T-helper 1 cell treated with Interleukin-12 subunit alpha and Interleukin-12 subunit beta and Interleukin-4 antibody, amounts not matched to agents 30 μg/mL and 1 μg/mL, for 36 hours (primary cell): Measurements from ENCODE around the gene AJM1.
"Not testable (repeated sequence)": the region's sequence is repeated elsewhere in the genome, so short reads cannot be mapped to it uniquely, and the experiment has no call there.

Source experiments
- H3K27ac Mint-ChIP-seq: one replicate; pipeline ENCODE4 v1.8.0; 2021; ENCODE audit warnings: mild to moderate bottlenecking, mixed read lengths
- H3K27me3 Mint-ChIP-seq: one replicate; pipeline ENCODE4 v1.8.0; 2021; ENCODE audit warnings: low read depth, mixed read lengths
- H3K36me3 Mint-ChIP-seq: one replicate; pipeline ENCODE4 v1.8.0; 2021; ENCODE audit warnings: low read depth, mixed read lengths
- H3K4me1 Mint-ChIP-seq: one replicate; pipeline ENCODE4 v1.8.0; 2021; ENCODE audit warnings: low read depth, mixed read lengths
- H3K4me3 Mint-ChIP-seq: one replicate; pipeline ENCODE4 v1.8.0; 2021; ENCODE audit warnings: mild to moderate bottlenecking, moderate library complexity, mixed read lengths
- H3K9me3 Mint-ChIP-seq: one replicate; pipeline ENCODE4 v1.8.0; 2021; ENCODE audit warnings: mixed read lengths

Gene AJM1

DNA sequence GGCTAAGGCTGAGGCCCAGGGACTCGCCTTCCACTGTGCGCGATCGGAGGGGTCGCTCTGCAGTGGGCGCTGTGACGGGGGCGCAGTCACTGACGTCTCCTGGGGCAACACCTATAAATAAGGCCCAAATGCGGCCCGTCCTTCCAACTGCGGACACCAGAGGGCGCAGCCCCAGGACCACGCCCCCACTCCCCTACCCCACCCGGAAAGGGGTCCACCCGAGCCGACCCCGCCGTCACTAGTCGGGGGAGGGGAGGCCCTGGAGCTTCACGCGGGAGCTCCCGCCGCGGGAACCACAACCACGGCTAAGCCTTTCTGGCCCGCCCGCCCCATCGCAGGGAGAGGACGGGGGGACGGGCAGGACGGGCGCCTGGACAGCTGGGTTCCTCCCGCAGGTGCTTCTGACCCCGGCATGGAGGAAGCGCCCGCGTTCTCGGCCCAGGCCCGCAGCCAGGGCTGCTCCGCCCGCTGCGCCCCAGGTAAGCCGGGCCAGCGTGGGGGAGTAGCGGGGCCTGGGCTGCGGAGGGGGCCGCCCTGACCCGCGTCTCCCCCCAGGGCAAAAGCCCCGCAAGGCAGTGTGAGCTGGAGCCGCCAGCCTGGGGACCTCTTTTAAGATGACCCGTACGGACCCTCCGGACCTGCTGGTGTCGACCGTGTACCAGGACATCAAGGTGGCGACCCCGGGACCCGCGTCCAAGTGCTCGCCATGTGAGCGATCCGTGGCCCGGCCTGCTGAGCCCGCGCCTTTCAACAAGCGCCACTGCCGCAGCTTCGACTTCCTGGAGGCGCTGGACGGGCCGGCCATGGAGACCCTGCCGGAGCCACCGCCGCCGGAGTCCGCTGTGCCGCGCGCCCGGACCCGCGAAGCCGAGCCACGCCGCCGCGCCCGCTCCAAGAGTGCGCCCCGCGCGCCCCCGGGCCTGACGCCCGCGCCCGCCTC is 1.8 kb downstream of the AJM1 start:
- H3K36me3 Mint-ChIP-seq, H3K9me3 Mint-ChIP-seq: not testable (repeated sequence)
- H3K27ac Mint-ChIP-seq = peak overlapping the region; percentile 50
- H3K4me3 Mint-ChIP-seq = peak overlapping the region; percentile 48
- H3K4me1 Mint-ChIP-seq = peaks cover 10% of the 10 kb centered on the region
- H3K27me3 Mint-ChIP-seq = peaks cover 10% of the 10 kb centered on the region

DNA sequence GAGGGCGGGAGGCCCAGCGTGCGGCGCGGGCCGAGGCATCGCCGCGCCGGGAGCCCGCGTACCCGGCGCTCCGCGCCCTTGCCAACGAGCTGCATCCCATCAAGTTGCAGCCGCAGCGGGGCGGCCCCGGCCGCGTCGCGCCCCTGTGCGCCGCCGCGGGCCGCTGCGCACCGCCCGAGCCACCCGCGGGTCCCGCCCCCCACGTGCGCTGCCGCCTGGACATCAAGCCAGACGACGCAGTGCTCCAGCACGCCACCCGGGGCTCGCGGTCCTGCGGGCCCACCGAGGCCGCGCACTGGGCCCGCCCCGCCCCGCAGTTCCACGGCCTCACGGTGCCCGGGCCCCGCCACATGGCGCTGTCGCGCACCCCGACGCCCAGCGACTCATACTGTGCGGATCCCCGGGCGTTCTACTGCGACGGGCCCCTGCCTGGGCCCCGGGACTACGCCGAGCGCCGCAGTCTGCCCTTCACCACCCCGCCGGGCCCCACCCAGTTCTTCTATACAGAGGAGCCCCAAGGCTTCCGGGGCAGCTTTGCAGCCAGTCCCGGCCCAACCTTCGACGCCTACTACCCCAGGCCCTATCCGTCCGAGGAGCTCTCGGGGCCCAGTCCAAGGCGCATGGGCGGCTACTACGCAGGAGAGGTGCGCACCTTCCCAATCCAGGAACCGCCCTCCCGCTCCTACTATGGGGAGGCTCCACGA is 2.6 kb downstream of the AJM1 start:
- H3K36me3 Mint-ChIP-seq = peaks cover 7% of the 10 kb centered on the region
- peaks cover 10% of the 10 kb centered on the region for H3K27me3 Mint-ChIP-seq
- no peaks in the 10 kb centered on the region for H3K9me3 Mint-ChIP-seq
- H3K27ac Mint-ChIP-seq = peak overlapping the region; percentile 36
- peak overlapping the region; percentile 21 for H3K4me3 Mint-ChIP-seq
- peaks cover 12% of the 10 kb centered on the region for H3K4me1 Mint-ChIP-seq

DNA sequence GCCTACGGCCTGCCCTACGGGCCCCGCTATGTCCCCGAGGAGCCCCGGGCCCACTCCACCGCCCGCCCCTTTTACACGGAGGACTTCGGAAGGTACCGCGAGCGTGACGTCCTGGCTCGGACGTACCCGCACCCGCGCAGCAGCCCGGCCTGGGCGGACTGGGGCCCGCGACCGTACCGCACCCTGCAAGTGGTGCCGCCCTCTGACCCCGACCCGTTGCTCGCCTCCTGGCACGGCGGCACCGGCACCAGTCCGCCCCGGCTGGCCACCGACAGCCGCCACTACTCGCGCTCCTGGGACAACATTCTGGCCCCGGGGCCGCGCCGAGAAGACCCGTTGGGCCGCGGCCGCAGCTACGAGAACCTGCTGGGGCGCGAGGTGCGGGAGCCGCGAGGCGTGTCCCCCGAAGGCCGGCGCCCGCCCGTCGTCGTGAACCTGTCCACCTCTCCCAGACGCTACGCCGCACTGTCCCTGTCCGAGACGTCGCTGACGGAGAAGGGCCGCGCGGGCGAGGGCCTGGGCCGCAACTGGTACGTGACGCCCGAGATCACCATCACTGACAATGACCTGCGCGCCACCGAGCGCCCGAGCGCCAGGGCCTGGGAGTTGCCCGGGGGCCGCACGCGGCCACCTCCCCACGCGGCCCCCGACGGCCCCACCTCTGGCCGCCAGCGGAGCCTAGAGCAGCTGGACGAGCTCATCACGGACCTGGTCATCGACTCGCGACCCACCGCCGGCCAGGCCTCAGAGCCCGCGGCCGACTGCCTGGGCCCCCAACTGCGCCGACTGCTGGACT is 3.4 kb downstream of the AJM1 start:
- Mint-ChIP-seq H3K4me1 (peaks cover 9% of the 10 kb centered on the region), H3K9me3 (no peaks in the 10 kb centered on the region), H3K36me3 (peaks cover 5% of the 10 kb centered on the region), H3K27ac (peak overlapping the region; percentile 36), H3K4me3 (peak overlapping the region; percentile 21), H3K27me3 (peaks cover 10% of the 10 kb centered on the region)

DNA sequence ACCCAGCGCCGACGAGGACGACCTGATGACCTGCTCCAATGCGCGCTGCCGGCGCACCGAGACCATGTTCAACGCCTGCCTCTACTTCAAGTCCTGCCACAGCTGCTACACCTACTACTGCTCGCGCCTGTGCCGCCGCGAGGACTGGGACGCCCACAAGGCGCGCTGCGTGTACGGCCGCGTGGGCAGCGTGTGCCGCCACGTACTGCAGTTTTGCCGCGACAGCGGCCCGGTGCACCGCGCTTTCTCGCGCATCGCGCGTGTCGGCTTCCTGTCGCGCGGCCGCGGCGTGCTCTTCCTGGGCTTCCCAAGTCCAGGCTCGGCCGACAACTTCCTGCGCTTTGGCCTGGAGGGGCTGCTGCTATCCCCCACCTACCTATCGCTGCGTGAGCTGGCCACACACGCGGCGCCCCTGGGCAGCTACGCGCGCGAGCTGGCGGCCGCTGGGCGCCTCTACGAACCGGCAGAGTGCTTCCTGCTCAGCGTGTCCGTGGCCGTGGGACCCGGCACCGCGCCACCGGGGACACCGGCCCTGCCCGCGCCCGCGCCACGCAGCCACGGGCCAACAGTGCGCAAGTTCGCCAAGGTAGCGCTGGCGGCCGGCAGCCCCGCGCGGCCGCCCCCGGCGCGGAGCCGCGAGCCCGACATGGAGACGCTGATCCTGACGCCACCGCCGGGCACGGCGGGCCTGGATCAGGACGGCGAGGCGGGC is 4.3 kb downstream of the AJM1 start:
- peaks cover 5% of the 10 kb centered on the region for H3K36me3 Mint-ChIP-seq
- H3K4me1 Mint-ChIP-seq = peaks cover 9% of the 10 kb centered on the region
- peak overlapping the region; percentile 44 for H3K4me3 Mint-ChIP-seq
- H3K27me3 Mint-ChIP-seq = peaks cover 10% of the 10 kb centered on the region
- peak overlapping the region; percentile 79 for H3K27ac Mint-ChIP-seq
- no peaks in the 10 kb centered on the region for H3K9me3 Mint-ChIP-seq

DNA sequence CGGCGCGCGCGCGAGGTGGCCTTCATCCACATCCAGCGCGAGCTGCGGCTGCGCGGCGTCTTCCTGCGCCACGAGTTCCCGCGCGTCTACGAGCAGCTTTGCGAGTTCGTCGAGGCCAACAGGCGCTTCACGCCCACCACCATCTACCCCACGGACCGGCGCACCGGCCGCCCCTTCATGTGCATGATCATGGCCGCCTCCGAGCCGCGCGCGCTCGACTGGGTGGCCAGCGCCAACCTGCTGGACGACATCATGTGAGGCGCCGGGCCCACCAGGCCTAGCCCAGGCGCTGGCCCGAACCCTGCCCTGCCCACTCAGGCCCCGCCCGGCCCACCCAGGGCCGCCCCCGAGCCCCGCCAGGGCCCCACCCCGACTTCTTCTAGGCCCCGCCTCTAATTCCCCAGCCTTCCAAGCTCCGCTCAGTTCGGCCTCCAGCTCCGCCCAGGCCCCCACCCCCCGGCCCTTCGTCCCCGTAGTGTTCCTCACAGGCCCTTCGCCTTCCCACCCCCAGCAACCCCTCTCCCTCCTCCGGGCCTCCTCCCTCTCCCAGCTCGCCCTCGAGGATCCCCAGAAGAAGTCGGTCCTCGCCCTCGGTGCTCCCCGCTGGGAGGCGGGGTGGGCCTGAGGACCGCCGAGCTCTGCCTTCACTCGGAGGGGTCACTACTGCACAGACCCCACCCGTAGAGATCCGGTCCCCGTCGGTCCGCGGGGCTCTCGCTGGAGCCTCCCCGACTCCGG is 5.0 kb downstream of the AJM1 start:
- peaks cover 10% of the 10 kb centered on the region for H3K27me3 Mint-ChIP-seq
- H3K4me1 Mint-ChIP-seq = peaks cover 7% of the 10 kb centered on the region
- peak overlapping the region; percentile 94 for H3K4me3 Mint-ChIP-seq
- H3K9me3 Mint-ChIP-seq = no peaks in the 10 kb centered on the region
- peak overlapping the region; percentile 90 for H3K27ac Mint-ChIP-seq
- peaks cover 5% of the 10 kb centered on the region for H3K36me3 Mint-ChIP-seq

DNA sequence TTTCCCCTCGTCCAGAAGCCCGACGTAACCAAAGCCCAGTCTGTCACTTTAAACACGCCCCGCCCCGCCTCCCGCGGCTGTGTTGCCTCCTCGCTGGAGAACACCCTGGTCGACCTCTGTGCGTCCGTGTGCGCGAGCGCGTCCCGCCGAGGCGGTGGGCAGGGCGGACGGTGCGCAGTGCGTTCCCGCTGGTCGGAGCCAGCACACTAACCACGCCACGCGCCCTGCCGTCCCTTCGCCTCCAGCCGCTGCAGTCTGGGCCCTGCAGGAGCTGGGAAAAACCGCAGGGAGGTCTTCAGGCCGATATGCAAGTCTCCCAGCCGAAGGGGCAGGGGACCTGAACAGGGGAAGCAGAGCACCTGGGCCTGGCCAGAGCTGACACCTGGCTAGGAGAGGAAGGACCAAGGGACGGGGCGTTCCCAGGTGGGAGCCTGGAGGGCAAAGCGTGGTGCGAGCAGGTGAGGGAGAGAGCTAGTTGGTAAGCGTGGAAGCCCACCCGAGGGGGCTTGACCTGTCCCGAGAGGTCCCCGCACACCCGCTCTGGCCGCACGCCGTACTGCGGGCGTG is 5.6 kb downstream of the AJM1 start:
- H3K9me3 Mint-ChIP-seq = no peaks in the 10 kb centered on the region
- H3K4me3 Mint-ChIP-seq = peak overlapping the region; percentile 94
- H3K36me3 Mint-ChIP-seq = peaks cover 5% of the 10 kb centered on the region
- H3K27ac Mint-ChIP-seq = peak overlapping the region; percentile 90
- H3K4me1 Mint-ChIP-seq = peaks cover 7% of the 10 kb centered on the region
- peaks cover 10% of the 10 kb centered on the region for H3K27me3 Mint-ChIP-seq

DNA sequence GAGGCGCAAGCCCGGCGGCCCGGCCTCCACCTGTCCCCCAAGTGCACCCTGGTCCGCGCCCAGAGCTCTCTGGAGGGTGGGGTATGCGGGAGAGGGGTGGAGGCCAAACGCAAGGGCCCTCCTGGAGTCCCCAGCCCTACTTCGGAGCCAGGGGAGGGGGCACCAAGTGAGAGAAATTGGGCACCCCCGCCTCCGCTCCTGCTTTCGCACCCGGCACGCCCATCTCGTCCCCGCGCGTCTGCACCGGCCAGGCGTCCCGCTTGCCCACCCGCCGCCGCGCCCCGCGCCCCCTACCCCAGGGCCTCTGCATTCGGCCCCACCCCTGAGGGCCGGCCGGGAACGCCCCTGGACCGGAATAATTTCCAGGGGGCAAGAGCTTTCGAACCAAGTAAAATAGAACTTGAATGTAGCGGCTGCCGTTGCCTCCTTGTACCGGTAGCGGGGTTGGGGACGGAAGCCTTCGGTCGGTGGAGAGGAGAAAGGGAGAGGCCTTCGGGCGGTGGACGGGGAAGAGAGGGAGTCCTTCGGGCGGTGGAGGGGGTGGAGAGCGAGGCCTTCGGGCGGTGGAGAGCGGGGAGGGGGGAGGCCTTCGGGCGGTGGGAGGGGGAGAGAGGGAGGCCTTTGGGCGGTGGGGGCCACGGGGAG is 6.2 kb downstream of the AJM1 start:
- Mint-ChIP-seq H3K9me3 (no peaks in the 10 kb centered on the region), H3K36me3 (peaks cover 5% of the 10 kb centered on the region), H3K27ac (peak overlapping the region; percentile 92), H3K4me1 (peaks cover 7% of the 10 kb centered on the region), H3K4me3 (peak overlapping the region; percentile 94), H3K27me3 (peaks cover 10% of the 10 kb centered on the region)

DNA sequence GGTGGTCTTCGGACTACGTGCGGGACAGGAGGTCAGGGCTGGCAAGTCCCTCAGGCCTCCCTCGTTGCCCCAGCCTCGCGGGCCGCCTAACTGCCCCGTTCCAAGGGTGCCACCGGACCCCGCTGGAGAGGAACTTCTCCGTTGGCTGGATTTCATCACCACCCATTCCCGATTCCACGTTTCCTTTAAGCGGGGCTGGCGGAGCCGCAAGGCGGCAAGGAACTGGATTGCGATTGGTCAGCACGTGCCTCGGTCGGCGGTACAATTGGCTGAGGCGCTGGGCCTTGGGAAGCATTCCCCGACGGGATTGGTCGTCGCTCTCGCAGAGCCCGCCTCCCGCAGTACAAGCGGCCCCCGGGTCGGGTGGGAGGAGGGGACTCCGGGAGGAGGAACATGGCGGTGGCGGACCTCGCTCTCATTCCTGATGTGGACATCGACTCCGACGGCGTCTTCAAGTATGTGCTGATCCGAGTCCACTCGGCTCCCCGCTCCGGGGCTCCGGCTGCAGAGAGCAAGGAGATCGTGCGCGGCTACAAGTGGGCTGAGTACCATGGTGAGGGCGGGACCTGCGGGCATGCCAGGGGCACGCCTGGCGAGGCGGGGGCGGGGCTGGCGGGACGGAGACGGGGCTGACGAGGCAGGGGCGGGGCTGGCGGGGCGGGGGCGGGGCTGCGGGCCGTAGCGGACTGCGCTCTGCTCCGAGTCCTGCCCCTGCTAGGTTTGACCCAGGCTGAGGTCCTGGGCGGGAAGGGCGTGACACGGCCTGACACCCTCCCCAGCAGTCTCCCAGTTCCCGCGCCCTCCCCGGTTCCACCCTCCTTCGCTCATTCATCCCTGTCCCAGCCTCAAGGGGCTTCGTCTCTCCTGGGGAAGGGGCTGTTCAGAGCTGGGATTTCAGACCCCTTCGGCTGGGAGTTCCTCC is 7.0 kb downstream of the AJM1 start, which contains the start of gene PHPT1:
Gene PHPT1, plus strand, starts transcription at position 372 of the 922 bp plus-strand sequence. Its CDS starts 22 bp downstream, at position 394.
- Mint-ChIP-seq H3K27me3 (peaks cover 10% of the 10 kb centered on the region), H3K9me3 (no peaks in the 10 kb centered on the region), H3K4me1 (peaks cover 7% of the 10 kb centered on the region), H3K27ac (peak within 1 kb of the TSS; percentile 92), H3K4me3 (peak within 1 kb of the TSS; percentile 94), H3K36me3 (peaks cover 5% of the 10 kb centered on the region)

DNA sequence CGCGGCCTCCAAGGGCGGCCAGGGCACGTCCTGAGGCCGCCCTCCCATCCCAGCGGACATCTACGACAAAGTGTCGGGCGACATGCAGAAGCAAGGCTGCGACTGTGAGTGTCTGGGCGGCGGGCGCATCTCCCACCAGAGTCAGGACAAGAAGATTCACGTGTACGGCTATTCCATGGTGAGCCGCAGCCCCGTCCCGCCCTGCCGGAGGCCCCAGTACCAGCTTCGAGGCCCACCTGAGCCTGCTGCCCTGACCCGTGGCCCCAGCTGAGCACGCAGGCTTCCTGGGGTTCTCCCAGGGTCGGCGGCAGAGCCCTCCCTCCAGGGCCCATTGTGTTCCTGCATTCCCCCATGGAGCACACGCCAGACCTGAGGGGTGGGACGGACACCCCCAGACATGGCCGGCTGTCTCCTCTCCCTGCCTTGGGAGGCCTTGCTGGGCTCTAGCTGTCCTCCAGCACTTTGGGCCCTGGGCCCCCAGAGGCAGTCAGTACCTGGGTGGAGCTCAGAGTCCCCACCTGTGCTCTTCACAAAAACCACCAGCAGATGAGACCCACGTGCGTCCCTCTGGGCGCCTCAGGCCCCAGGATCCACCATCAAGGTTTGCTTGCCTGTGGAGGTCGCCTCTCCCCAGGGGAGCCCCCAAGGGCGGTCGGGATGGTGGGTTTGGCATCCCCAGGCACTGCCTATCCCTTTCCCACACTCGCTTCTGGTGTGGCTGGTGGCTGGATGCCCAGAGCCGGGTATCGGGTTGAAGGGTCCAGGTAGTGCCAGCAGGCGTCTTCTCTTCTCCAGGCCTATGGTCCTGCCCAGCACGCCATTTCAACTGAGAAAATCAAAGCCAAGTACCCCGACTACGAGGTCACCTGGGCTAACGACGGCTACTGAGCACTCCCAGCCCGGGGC is 7.9 kb downstream of the AJM1 start:
- H3K27me3 Mint-ChIP-seq = peaks cover 9% of the 10 kb centered on the region
- H3K27ac Mint-ChIP-seq = peak overlapping the region; percentile 89
- peak overlapping the region; percentile 85 for H3K4me3 Mint-ChIP-seq
- H3K9me3 Mint-ChIP-seq = no peaks in the 10 kb centered on the region
- peaks cover 5% of the 10 kb centered on the region for H3K36me3 Mint-ChIP-seq
- peaks cover 7% of the 10 kb centered on the region for H3K4me1 Mint-ChIP-seq

DNA sequence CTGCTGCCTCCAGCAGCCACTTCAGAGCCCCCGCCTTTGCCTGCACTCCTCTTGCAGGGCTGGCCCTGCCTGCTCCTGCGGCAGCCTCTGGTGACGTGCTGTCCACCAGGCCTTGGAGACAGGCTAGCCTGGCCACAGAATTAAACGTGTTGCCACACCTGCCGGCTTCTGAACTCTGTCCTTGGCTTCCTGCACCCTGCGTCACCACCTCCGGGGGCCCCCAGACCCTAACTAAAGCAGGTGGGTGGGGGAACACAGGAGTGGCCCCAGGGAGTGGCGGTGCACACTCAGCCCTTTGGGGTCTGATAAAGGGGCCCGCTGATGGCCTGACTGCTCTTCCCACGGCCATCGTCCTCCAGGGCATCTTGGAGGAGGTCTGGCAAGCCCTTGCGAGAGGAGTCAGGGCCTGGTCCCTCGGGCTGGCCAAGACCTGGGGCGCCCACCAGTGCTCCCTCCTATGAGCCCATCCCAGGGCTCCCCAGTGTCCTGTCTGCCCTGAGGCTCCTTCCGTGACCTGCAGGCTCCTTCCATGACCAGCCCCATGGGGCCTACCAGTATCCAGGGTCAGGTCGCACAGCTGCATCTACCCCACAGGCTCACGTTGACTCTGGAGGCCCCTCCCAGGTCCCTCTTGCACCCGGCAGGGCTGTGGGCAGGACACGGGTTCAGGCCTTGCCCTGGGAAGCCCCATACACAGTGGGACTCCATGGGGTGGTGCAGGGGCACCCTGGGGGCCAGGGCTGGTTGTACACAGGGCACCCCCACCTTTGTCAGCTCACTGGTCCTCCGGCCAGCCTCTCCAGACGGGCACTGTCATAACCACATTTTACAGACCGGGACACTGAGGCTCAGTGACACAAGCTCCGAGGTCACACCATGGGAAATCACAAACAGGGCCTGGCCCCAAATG is 8.8 kb downstream of the AJM1 start:
- Mint-ChIP-seq H3K27me3 (peaks cover 7% of the 10 kb centered on the region), H3K9me3 (no peaks in the 10 kb centered on the region), H3K4me3 (peak overlapping the region; percentile 25), H3K4me1 (peaks cover 7% of the 10 kb centered on the region), H3K27ac (no peak overlapping the region), H3K36me3 (peaks cover 5% of the 10 kb centered on the region)
